HL-60 (cell line): ENCODE measurements around the gene PROZ.

Experiments
- CTCF ChIP-seq: IDR thresholded peaks from one replicate; pipeline ENCODE4 v1.5.1; 2011; ENCODE audit warnings: low read length, control low read depth, inconsistent platforms; ENCODE audit not compliant: insufficient read depth
- GABPA ChIP-seq: IDR thresholded peaks from 2 replicates; pipeline ENCODE4 v1.6.1; 2012; ENCODE audit warnings: low read depth
- REST ChIP-seq: IDR thresholded peaks from 2 replicates; pipeline ENCODE4 v1.6.1; 2012; ENCODE audit warnings: low read depth; ENCODE audit not compliant: insufficient replicate concordance

- TF ChIP-seq CTCF (no peak), REST (no peak), GABPA (no peak)
Observed at GRCh38 chr13:113209336-113209758, 50.9 kb downstream of the PROZ start, which contains the start of gene CUL4A.
